GM23338 (cell line): ENCODE measurements around the gene EPHA6. TPM values are rescaled to one million over a fixed set of nuclear protein-coding genes. Genes with fewer than 3 reads are reported as not detected.

Experiments used
- ATAC-seq: fragments of 200-7000 bp; cut with Tn5 transposase; 3 replicates; pipeline ENCODE4 v1.9.1; 2020
- DNase-seq: peaks from one replicate; pipeline ENCODE4 v3.0.0-alpha.2; 2015; ENCODE audit warnings: low spot score
- H2AFZ ChIP-seq: fragments of 200-600 bp; sonication (generic); 2 replicates; pipeline ENCODE4 v1.8.0; 2016; ENCODE audit warnings: antibody characterized with exemption, mild to moderate bottlenecking, moderate library complexity
- H3F3A ChIP-seq: fragments of 200-600 bp; sonication (generic); replicated peaks from 2 replicates; pipeline ENCODE4 v1.8.0; 2017; ENCODE audit warnings: antibody characterized with exemption, mixed run types, low read depth
- H3K27ac ChIP-seq: fragments of 200-600 bp; sonication (generic); 2 replicates; pipeline ENCODE4 v1.6.1; 2016; ENCODE audit warnings: low read depth
- H3K27me3 ChIP-seq: fragments of 200-600 bp; sonication (generic); 2 replicates; pipeline ENCODE4 v1.8.0; 2016; ENCODE audit warnings: mild to moderate bottlenecking, mixed run types, moderate library complexity; ENCODE audit not compliant: insufficient read depth
- H3K36me3 ChIP-seq: fragments of 200-600 bp; sonication (generic); 2 replicates; pipeline ENCODE4 v1.8.0; 2016; ENCODE audit warnings: mild to moderate bottlenecking; ENCODE audit not compliant: insufficient read depth
- H3K4me1 ChIP-seq: fragments of 200-600 bp; sonication (generic); 2 replicates; pipeline ENCODE4 v1.8.0; 2016; ENCODE audit warnings: mild to moderate bottlenecking, moderate library complexity; ENCODE audit not compliant: insufficient read depth
- H3K4me2 ChIP-seq: fragments of 200-600 bp; sonication (generic); 2 replicates; pipeline ENCODE4 v1.7.1; 2017; ENCODE audit warnings: mixed run types
- H3K4me3 ChIP-seq: fragments of 200-600 bp; sonication (generic); 2 replicates; pipeline ENCODE4 v1.6.1; 2016; ENCODE audit warnings: mixed run types
- H3K79me2 ChIP-seq: fragments of 200-600 bp; sonication (generic); replicated peaks from 2 replicates; pipeline ENCODE4 v1.8.0; 2017; ENCODE audit warnings: mild to moderate bottlenecking; ENCODE audit not compliant: insufficient read depth
- H3K9me2 ChIP-seq: fragments of 200-600 bp; sonication (generic); 2 replicates; pipeline ENCODE4 v1.8.0; 2017; ENCODE audit not compliant: insufficient read depth
- H4K20me1 ChIP-seq: fragments of 200-600 bp; sonication (generic); replicated peaks from 2 replicates; pipeline ENCODE4 v1.8.0; 2017; ENCODE audit warnings: mild to moderate bottlenecking; ENCODE audit not compliant: insufficient read depth
- H3K27ac Mint-ChIP-seq: 2 replicates; pipeline ENCODE4 v1.8.0; 2020; ENCODE audit warnings: inconsistent platforms, mild to moderate bottlenecking, moderate library complexity, mixed read lengths
- H3K27me3 Mint-ChIP-seq: 3 replicates; pipeline ENCODE4 v1.8.0; 2022; ENCODE audit warnings: low read depth, mild to moderate bottlenecking, moderate library complexity, mixed read lengths, inconsistent platforms; ENCODE audit not compliant: insufficient read depth, poor library complexity
- H3K36me3 Mint-ChIP-seq: 3 replicates; pipeline ENCODE4 v1.8.0; 2021; ENCODE audit warnings: low read depth, mild to moderate bottlenecking, inconsistent platforms, moderate library complexity, mixed read lengths
- H3K4me1 Mint-ChIP-seq: 3 replicates; pipeline ENCODE4 v1.8.0; 2020; ENCODE audit warnings: mild to moderate bottlenecking, inconsistent platforms, mixed read lengths
- H3K4me3 Mint-ChIP-seq: 3 replicates; pipeline ENCODE4 v1.8.0; 2021; ENCODE audit warnings: moderate library complexity, mild to moderate bottlenecking, inconsistent platforms, mixed read lengths
- H3K9me3 Mint-ChIP-seq: 3 replicates; pipeline ENCODE4 v1.8.0; 2020; ENCODE audit warnings: moderate library complexity, mild to moderate bottlenecking, inconsistent platforms, mixed read lengths
- CREB1 ChIP-seq: fragments of 250-450 bp; sonication (Bioruptor Pico); IDR thresholded peaks from 2 replicates; pipeline ENCODE4 v1.5.0; 2020; ENCODE audit warnings: low read depth, mild to moderate bottlenecking, moderate library complexity
- EZH2 ChIP-seq: fragments of 200-600 bp; sonication (generic); IDR thresholded peaks from one replicate; pipeline ENCODE4 v1.8.0; 2017; ENCODE audit warnings: antibody characterized with exemption, mild to moderate bottlenecking, low read depth; ENCODE audit not compliant: unreplicated experiment
- EZH2phosphoT487 ChIP-seq: fragments of 200-600 bp; sonication (generic); IDR thresholded peaks from one replicate; pipeline ENCODE4 v1.8.1; 2018; ENCODE audit warnings: antibody characterized with exemption; ENCODE audit not compliant: unreplicated experiment
- JUNB ChIP-seq: IDR thresholded peaks from one replicate; pipeline ENCODE4 v1.6.1; 2016; ENCODE audit warnings: antibody characterized with exemption; ENCODE audit not compliant: unreplicated experiment
- ZNF114 ChIP-seq: fragments of 250-450 bp; sonication (Bioruptor Pico); IDR thresholded peaks from 2 replicates; pipeline ENCODE4 v1.5.0; 2020; ENCODE audit warnings: mild to moderate bottlenecking, moderate library complexity
- ZNF462 ChIP-seq: fragments of 250-450 bp; sonication (Bioruptor Pico); IDR thresholded peaks from 2 replicates; pipeline ENCODE4 v1.5.0; 2020; ENCODE audit warnings: mild to moderate bottlenecking, moderate library complexity
- polyA plus RNA-seq: library from polyadenylated mRNA; unstranded; fragments of >200 nt; fragmentation: Nextera tagmentation; extraction: Ambion mirVana; gene quantifications from 2 replicates; pipeline ENCODE4 v1.2.1, GENCODE V29; 2016
- total RNA-seq: library from RNA; depleted of rRNA; stranded (reverse); fragments of >200 nt; shearing (Covaris generic); gene quantifications from 2 replicates; pipeline ENCODE4 v1.2.3, GENCODE V29; 2014

The EPHA6 gene
- total and polyA plus RNA-seq, 2 experiments from 2014 or later = 0.37 to 2.6 TPM

DNA sequence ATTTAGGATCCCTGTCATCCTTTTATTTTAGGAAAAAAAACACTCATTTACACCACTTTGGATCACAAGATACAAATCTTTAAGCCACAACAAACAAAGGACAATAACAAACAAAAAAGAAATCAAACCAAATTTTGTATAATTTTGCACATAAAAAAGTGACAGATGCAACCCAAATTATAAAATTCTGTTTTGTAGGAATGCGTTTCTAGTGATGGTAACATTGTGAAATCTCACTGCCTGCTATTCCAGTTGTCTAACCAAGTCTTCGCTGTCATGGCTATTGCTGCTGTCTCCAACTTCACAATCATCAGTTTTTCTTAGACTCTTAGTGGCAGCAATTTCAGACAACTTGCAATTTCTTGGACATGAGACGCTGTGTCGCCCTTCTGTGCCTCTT lies 891.8 kb downstream of the EPHA6 start (continued):
- TF ChIP-seq ZNF114 (CRISPR knock-in tag) (no peak), EZH2 (no peak), JUNB (no peak)

DNA sequence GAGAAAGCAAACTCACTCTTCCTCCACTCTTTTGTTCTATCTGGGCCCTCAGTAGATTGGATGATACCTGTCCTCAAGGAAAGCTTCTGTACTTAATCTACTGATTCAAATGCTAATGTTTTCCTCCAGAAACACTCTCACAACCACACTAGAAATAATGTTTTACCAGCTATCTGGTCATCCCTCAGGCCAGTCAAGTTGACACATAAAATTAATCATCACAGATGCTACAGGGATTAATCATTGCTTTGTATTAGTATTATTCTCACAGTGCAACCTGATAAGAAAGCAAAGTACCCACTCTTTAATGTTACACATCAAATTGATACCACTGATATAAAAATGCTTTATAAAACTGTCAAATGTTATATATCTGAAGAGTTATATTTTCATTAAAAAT lies 897.3 kb downstream of the EPHA6 start:
- 0 out of 2 replicates have a peak overlapping the region, but pooled peaks have one; percentile 24 for H2AFZ ChIP-seq
- no peak for TF ChIP-seq EZH2
- no peak for TF ChIP-seq EZH2phosphoT487
- no peak for TF ChIP-seq ZNF462
- no peak for TF ChIP-seq JUNB
- TF ChIP-seq CREB1 (CRISPR knock-in tag) = no peak
- H4K20me1 ChIP-seq = no peaks in the 10 kb centered on the region
- peaks cover 18% of the 10 kb centered on the region; the same call in 1 of the 2 replicates for H3K4me1 ChIP-seq
- Mint-ChIP-seq H3K4me1 (peaks cover 15% of the 10 kb centered on the region), H3K36me3 (peaks cover 18% of the 10 kb centered on the region), H3K4me3 (no peak overlapping the region), H3K27me3 (no peaks in the 10 kb centered on the region), H3K9me3 (peaks cover 27% of the 10 kb centered on the region), H3K27ac (no peak overlapping the region)
- no peaks in the 10 kb centered on the region for H3F3A ChIP-seq
- H3K4me2 ChIP-seq = no peak overlapping the region
- no peaks in the 10 kb centered on the region for H3K27me3 ChIP-seq
- ATAC-seq (no peak), DNase-seq (no peak)
- H3K36me3 ChIP-seq = no peaks in the 10 kb centered on the region; the same call in 1 of the 2 replicates
- H3K27ac ChIP-seq = no peak overlapping the region
- no peak overlapping the region for H3K4me3 ChIP-seq
- no peaks in the 10 kb centered on the region for H3K79me2 ChIP-seq
- peaks cover 16% of the 10 kb centered on the region for H3K9me2 ChIP-seq
